Measurements from ENCODE around the gene HS6ST1.

HS6ST1 gene

DNA sequence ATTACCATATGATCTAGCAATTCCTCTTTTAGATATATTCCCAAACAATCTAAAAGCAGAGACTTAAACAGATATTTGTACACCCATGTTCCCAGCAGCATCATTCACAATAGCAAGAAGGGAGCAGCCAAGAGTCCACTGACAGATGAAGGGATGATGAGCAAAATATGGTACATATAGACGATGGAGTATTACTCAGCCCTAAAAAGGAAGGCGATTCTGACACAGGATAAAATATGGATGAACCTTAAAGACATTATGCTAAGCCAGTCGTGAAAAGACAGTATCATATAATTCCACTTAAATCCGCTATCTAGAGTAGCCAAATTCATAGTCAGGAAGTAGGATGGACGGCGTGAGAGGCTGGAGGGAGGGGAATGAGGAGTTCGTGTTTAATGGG, 20.4 kb downstream of the HS6ST1 start:
- no peak for DNase-seq

DNA sequence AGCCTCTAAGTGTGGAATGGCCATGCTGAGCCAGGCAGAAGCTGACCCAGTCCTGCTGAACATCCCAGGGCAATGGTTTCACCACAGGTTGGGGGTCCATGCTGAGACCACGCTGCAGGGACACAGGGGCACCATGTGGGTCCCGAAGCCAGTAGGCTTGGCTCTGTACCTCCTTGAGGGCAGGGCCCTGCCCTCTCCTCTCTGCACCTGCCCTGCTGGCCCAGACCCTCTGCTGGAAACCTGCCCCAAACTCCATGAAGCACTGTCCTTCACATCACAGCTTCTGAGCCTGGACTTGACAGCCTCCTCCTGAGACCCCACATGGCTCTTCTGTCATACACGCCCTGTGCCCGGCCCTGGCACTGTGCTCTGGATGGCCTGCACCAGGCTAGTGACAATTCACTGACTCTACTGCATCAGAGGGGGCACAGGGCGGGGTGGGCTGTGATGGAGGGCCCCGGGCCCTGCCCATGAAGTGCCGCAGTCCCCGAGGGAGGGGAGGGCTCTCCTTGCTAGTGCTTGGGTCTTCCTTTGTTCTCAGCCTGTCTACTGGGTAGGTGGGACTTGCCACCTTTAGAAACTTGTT, 24.7 kb downstream of the HS6ST1 start:
- no peak for DNase-seq

GRCh38 chr2:128293426-128293755, 25.3 kb downstream of the HS6ST1 start:
- DNase-seq = no peak

- no peak for DNase-seq
Measured at GRCh38 chr2:128292599-128293425, 25.9 kb downstream of the HS6ST1 start.

DNA sequence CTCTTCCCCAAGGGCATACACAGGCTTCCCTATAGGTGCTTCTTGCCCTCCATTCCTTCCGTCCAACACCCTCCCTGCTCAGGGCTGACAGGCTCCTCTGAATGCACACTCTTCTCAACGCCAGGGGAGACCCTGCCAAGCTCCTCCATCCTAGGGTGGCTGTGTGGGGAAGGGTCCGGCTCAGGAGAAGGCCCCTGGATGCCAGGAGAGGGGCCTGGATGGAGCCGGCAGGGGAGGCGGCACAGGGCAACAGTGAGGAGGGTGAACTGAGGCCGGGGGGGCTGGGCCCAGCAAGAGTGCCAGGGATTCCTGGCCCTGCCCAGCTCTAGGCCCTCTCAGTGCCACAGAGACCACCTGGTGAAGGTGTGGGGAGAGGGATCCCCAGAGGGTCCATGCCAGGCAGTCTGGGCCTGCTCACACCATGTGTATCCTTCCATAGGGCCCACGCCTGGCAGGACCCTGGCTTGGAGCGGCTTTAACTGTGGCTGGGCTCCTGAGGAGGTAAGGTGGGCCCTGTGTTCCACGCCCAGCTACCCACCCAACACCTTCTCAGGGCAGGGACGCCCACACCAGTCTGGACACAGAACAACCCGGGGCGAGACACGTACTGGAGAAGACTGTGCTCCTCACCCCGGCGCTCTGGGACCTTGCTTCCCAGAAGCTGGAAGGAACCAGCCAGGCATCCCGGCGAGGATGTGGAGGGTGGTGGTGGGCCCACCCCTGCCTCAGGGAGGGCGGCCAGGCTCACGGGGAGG, 26.6 kb downstream of the HS6ST1 start:
- no peak for DNase-seq

DNA sequence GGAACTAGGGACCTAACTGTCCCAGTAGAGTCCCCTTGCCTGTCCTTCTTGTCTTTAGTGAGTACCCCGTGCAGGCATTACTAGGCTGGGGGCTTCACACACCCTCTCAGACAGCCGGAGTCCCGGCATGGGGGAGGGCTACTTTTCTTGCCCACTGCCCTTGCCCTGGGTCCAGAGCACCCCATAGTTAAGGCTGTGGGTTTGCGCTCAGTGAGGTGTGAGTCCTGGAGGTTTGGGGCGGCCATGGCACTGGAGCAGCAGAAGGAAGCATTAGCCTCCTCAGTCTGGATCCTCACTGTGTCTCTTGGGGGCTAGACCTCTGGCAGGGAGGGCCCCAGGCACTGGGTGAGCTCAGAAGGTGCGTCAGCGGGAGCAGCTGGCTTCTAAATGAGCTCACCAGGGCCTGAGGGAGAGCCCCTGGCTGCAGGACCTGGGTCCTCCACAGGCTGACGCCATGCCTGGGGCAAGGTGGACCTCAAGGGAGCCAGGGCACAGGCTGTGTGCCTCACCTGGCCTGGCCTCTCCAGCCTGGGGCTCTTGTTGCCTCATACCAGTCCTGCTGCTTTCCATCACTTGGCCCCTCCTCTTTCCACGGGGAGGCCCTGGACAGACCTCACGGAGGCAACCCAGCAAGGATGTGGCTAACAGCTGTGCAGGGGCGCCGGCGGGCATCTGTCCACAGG, 27.4 kb downstream of the HS6ST1 start:
- no peak for DNase-seq

DNA sequence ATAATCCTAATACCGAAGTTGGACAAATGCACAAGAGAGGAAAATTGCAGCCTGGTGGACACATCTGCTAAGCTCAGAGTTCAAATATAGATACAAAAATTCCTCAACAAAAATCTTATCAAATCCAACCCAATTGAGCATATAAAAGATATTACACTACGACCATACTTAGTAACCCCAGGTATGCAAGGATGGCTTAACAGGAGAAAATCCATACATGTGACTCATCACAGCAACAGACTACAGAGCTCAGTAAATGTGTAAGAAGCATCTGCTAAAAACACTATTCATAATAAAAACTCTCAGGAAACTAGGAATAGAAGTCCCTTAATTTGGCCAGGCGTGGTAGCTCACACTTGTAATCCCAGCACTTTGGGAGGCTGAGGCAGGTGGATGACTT, 28.3 kb downstream of the HS6ST1 start:
- no peak for DNase-seq

DNA sequence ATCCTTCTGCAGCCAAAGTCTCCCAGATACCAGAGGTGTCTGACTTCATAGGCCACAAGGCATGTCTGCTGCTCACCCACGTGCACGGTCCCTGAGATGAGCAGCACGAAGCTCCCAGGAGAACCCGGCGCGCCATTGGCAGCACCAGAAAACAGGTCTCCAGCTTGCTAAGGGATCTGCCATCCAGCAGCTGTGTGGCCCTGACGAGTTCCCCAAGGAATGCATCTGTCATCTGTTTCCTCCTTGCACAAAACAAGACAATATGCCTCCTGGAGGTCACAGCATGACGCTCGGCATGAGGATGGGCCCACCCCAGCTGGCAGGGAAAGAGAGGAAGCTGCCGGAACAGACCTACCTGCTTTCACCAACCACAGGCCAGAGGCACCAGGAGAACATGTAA, 29.2 kb downstream of the HS6ST1 start:
- no peak for DNase-seq

- no peak for DNase-seq
Measured at GRCh38 chr2:128288781-128289180, 29.9 kb downstream of the HS6ST1 start.

GRCh38 chr2:128287780-128288735, 30.6 kb downstream of the HS6ST1 start:
- no peak for DNase-seq

- DNase-seq = no peak
Measured at GRCh38 chr2:128286905-128287779, 31.5 kb downstream of the HS6ST1 start.

DNA sequence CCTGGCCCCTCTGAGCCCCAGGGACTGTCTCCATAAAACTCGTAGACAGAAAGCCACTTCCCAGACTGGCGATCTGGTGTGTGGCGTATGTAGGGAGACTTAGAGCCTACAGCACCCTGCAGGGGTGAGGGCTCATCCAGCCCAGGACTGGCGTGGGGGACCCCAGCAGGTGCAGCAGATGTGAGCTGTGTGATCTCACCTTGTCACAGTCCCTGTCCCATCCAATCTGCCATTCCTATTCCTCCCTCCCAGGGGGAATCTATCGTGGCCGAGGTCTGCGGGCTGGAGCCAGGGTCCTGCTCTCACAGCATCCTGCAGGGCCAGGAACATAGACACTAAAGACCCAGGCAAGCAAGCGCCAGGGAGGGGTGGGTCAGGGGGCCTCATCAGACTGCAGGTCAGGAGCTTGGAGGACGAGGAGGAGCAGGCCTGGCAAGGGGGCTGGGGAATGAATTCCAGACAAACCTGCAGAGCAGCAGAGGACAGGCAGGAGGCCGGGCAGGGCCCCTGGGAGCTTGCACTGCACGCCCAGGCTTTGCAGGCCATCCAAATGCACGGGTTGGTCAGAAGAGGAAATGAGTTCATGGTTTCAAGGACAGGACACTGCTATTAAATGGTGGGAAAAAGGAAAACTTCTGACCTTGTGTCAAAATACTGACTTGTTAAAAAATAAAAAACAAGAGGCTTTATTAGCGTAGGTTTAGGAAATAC, 32.5 kb downstream of the HS6ST1 start:
- DNase-seq = no peak

- DNase-seq = no peak
Measured at GRCh38 chr2:128285329-128285931, 33.2 kb downstream of the HS6ST1 start.

- DNase-seq = no peak
Measured at GRCh38 chr2:128284841-128285240, 33.8 kb downstream of the HS6ST1 start.

GRCh38 chr2:128284037-128284441, 34.6 kb downstream of the HS6ST1 start:
- no peak for DNase-seq

- DNase-seq = no peak
Measured at GRCh38 chr2:128282976-128283810, 35.5 kb downstream of the HS6ST1 start.

GRCh38 chr2:128282246-128282975, 36.3 kb downstream of the HS6ST1 start:
- no peak for DNase-seq

DNA sequence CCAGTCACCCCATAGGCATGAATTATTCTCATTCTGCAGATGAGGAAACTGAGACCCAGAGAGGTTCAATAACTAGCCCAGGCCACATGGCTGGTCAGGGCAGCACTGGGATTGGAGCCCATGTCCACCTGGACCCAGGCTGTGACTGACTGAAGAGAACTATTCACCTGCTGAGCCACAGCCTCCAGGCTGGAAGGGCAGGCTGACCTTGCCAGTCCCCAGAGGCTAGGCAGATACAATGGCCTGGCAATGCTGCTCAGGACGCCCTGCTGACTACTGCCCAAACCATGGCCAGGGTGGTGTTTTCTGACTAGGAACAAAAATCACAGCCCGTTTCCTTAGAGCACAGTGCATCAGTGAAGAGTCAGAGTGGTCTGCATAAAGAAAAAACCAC, 36.8 kb downstream of the HS6ST1 start:
- no peak for DNase-seq
